Measurements from ENCODE around the gene GALNT10.

The GALNT10 gene

GRCh38 chr5:154179846-154180710 is 10.5 kb upstream of the GALNT10 start:
- DNase-seq: peak; percentile 56

- no peak for DNase-seq
These were observed 9.4 kb upstream of the GALNT10 start for GRCh38 chr5:154181161-154181560.

GRCh38 chr5:154189256-154189818 is 1.2 kb upstream of the GALNT10 start:
- DNase-seq: no peak

- DNase-seq: peak; percentile 38
These were observed 526 bp upstream of the GALNT10 start for GRCh38 chr5:154189819-154190594.

- no peak for DNase-seq
These were observed 1.1 kb downstream of the GALNT10 start for GRCh38 chr5:154191467-154192261.

- DNase-seq: no peak
These were observed 2.8 kb downstream of the GALNT10 start for GRCh38 chr5:154193283-154193682.

- DNase-seq: no peak
These were observed 3.2 kb downstream of the GALNT10 start for GRCh38 chr5:154193701-154194121.

GRCh38 chr5:154194345-154195329 is 4.1 kb downstream of the GALNT10 start:
- peak; percentile 44 for DNase-seq

GRCh38 chr5:154196281-154196680 is 5.7 kb downstream of the GALNT10 start:
- DNase-seq: no peak

GRCh38 chr5:154196955-154197652 is 6.6 kb downstream of the GALNT10 start:
- peak; percentile 12 for DNase-seq

- no peak for DNase-seq
These were observed 7.4 kb downstream of the GALNT10 start for GRCh38 chr5:154197801-154198491.

- DNase-seq: no peak
These were observed 8.2 kb downstream of the GALNT10 start for GRCh38 chr5:154198611-154199230.

- peak; percentile 50 for DNase-seq
These were observed 8.7 kb downstream of the GALNT10 start for GRCh38 chr5:154199263-154199662.

- DNase-seq: no peak
These were observed 9.2 kb downstream of the GALNT10 start for GRCh38 chr5:154199671-154200220.

- DNase-seq: peak; percentile 32
These were observed 9.7 kb downstream of the GALNT10 start for GRCh38 chr5:154200221-154200620.

GRCh38 chr5:154201108-154201769 is 10.7 kb downstream of the GALNT10 start:
- no peak for DNase-seq

GRCh38 chr5:154202379-154203260 is 12.1 kb downstream of the GALNT10 start:
- no peak for DNase-seq
